T1000 (cell line): ENCODE data around the gene DZANK1.
"Not testable (repeated sequence)": the region's sequence is repeated elsewhere in the genome, so short reads cannot be mapped to it uniquely, and the experiment has no call there.

Experiments used
- DNase-seq: peaks from one replicate; lab custom pipeline; 2025; ENCODE audit warnings: mixed read lengths; lab: John Stamatoyannopoulos, UW

Gene DZANK1

DNA sequence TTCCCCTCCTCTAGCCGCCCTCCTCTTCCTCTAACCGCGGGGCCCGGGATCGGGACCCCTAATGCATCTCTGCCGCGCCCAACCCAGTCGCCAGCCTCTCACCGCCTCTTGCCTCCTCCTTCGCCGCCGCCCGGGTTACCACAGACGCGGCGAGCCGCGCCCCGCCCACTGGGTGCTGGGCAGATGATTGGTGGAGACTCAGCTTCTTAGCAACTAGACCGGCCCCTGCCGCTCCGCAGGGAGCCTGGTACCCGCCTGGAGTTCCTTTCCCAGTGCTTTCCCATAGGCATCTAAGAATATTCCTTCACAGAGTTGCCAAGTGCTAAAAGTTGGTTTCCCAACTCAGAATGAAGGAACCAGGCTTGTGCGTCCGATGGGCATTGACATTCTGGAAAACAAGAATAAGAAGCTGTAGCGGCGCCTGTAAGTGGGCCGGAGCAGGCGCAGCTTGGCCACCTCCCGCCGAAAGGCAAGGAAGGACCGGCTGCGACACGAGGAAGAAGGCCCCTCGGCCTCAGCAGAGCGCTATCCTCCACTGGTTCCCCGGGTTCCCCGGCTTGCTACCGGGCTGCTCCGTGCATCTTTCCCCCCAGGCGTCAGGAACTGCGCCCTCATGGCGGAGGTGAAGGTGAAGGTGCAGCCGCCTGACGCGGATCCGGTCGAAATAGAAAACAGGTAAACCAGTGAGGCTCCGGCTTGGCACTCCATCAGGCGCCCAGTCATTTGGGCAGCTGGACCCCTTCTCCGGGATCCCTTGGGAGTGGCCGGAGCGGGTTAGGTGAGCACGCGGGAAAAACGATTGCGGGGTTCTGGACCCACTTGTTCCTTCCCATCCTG is at the start of gene DZANK1, which contains the start of gene POLR3F:
DZANK1 (minus strand) TSS at position 137 of the 837 bp plus-strand sequence. CDS start 1,672 bp downstream, outside the sequence.
POLR3F (plus strand) TSS at position 497 of the 837 bp plus-strand sequence; CDS start at position 614, 117 bp downstream.
- peak; percentile 94 for DNase-seq

DNA sequence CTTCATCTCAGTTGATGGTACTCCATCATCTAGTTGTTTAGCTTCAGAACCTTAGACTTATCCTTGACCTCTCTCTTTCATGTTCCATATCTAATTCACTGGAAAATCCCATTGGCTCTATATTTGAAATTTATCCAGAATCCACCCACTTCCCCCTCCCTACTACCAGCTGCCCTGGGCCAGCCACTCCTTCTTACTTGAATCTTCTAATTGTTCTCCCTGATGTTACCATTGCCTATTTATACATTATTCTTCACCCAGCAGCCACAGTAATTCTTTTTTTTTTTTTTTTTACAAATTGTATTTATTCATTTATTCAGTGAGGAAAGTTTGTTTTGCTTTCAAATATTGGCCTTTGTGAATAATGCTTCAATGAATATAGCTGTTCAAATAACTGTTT is 49.1 kb upstream of the DZANK1 start:
- no peak for DNase-seq

DNA sequence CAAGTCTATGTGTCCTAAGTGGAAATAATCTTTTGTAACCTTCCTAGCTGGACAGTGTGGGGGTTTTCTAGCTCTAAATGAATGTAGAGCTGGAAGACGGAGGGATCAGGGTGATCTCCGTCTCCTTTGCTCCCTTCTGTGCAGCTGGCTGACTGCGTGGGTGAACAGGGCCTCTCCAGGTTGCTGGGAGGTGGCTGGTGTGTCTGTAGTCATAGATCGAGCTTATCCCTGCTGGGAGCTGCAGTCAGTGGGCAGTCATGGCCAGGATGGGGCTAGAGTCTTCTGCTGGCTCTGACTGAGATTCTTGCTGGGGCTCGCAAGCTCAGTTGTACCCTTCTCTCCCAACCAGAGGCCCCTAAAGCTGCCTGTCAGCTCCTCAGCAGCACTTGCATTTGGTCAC is 47.3 kb upstream of the DZANK1 start:
- no peak for DNase-seq

DNA sequence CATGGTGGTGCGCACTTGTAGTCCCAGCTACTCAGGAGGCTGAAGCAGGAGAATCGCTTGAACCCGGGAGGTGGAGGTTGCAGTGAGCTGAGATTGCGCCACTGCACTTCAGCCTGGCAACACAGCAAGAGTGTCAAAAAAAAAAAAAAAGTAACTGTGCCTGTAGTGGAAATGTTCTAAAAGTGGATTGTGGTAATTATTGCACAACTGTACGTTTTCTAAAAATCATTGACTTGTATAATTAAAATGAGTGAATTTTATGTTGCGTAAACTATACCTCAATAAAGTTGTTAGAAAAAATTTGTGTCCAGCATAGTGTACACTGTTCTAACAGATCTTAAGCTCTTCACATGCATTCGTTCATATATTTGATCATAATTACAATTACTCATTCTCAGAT is 46.4 kb upstream of the DZANK1 start:
- no peak for DNase-seq

DNA sequence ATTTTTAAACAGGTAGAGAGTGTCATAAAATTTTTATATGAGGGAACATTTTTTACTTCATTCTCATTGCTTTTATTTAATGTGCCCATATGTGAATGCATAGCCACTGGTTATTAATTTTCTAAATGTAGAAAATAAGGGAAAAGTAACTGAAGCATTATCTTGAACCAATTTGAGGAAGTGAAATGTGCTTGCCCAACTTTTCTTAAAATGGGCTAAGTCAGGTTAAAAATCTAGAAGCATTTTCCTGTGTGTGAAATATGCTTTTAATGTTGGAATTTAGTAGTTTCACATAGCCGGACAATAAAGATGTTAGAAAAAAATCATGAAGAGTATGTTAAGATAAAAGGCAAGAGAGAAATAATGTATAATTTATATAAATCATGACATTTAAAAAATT is 44.7 kb upstream of the DZANK1 start:
- DNase-seq, result no peak

DNA sequence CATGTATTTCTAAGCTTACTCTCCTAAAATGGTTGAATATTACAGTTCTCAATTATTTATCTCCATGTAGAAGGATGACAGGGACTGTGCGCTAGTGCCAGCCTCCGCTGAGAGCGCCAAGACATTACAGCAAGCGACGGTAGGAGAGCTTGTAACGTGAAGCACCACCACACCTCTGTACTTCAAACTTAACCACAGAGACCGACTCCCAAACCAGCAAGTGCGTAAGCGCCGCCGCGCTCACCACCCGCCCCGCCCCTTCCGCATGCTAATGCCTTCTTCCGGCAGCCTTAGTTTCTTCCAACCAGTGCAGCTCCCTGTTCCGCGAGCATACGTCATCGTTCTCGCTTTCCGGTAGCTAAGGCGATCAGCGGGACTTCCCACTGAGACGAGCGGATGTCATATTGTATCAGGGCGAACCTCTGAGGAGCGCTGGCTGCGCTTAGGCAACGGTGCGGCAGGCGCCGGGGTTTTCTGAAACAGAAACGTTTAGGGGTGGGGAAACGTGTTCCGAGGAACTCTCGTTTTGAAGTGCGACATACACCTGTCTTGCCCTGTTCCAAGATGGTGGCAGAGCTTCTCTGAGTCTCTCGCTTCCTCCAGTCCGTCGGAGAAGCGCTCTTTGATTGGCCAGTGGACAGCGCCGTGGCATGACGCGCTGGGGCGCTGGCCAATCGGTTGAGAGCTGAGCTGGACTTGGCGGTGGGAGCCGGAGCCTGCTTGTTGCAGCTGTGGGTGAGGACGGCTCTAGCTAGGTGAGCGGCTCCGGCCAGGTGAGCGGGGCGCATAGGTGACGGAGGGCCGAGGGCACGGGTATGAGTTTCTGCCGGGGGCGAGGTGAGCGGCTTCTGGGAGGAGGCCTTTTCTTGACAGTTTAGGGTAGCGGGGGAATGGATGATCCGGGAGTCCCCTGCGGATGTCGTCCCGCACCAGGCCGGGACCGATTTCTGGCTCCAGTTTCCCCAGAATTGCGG is 40.7 kb upstream of the DZANK1 start, which contains the start of gene SEC23B:
SEC23B (plus strand) TSS at position 723 of the 974 bp plus-strand sequence. CDS start 2,896 bp downstream, outside the sequence.
- DNase-seq, result peak; percentile 85

DNA sequence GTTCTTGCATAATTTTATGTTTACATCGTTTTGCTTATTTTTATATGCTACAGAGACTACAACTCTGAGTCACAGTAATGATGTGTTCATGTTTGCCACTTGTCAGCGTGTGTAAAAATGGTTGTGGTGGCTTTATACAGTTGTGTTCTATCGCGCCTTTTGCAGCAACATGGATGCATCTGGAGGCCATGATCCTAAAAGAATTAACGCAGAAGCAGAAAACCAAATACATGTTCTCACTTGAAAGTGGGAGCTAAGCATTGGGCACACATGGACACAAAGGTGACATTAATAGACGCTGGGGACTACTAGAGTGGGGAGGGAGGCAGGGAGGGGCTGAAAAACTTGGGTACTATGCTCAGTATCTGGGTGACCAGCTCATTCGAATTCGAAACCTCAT is 39.9 kb upstream of the DZANK1 start:
- no peak for DNase-seq

DNA sequence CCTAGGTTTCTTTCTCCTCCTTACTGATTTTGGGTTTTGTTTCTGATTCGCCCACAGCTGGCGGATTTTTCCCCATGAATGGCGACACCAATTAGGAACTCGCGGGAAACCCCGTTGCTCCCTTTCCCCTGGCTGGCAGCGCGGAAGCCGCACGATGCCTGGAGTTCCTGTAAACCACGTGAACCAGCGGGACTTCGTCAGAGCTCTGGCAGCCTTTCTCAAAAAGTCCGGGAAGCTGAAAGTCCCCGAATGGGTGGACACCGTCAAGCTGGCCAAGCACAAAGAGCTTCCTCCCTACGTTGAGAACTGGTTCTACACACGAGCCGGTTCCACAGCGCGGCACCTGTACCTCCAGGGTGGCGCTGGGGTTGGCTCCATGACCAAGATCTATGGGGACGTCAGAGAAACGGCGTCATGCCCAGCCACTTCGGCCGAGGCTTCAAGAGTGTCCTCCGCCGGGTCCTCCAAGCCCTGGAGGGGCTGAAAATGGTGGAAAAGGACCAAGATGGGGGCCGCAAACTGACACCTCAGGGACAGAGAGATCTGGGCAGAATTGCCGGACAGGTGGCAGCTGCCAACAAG is 37.7 kb upstream of the DZANK1 start:
- no peak for DNase-seq

DNA sequence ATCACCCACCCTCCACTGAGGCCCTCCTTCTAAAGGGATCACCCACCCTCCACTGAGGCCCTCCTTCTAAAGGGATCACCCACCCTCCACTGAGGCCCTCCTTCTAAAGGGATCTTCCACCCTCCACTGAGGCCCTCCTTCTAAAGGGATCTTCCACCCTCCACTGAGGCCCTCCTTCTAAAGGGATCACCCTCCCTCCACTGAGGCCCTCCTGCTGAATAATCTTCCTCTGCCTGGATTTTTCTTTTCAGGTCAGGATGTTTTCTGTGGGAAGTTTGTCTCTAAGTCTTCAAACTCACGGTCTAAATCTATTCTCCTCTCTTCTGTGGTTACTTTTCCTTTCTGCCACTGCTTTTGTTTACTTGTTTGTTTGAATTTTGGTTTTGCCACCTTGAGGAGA is 34.8 kb upstream of the DZANK1 start:
- DNase-seq, result not testable (repeated sequence)

DNA sequence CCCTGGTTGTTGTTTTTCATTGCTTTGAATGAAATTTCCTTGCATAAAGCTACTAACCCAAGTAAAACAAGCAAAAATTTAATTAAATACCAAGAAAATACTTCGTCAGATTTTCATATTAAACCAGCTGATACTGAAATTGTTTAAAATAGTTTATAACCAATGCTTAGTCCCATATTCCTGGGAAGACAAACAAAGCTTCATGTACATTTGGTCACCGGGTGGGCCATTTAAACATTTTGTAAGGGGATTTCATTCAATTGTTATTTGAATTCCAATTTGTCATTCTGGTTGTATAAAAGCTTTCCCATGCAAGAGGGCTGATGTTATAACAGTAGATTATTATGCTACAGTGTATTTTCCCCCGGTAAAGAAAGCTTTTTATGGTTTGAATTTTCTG is 30.8 kb upstream of the DZANK1 start:
- DNase-seq, result no peak

DNA sequence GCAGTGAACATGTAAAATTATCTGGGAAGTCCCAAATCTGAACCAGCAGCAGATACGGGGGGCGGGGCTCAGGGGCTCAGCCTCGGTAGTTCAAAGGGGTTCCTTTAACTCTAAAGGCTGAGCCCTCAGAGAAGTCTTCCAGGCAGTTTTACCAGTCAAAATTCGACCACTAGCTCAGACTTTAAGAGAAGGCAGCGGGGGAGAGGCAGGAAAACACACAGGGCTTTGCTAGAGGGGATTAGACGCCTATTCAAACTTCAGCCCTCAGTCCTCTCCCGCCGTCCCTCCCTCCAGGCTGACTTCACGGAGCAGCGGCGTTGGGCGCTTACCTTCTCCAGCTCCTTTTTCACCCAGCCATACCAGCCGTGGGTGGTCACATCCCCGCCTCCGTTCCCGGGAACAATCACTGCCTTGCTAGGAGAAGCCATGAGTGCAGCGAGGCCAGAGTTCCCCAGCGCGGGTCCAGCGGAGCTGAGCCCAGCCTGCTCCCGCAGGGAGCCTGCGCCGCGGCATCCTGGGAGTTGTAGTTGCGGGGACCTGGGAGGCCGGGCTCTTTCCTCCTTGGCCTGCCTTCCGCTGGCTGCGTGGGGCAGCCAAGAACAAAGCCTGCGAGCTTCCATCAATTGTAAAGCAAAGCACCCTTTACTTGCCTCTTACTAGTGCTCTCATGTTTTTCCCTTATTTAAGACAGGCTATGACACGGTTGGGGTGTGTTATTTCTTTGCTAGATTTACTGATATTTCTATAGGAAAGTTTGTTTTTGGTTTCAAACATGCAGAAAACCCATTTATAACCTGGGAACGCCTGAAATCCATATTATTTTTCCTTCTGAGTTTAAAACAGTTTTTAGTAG is 30.1 kb upstream of the DZANK1 start, which contains the start of gene RBBP9:
RBBP9 (minus strand) TSS at position 486 of the 853 bp plus-strand sequence; CDS start at position 428, 58 bp downstream.
- peak; percentile 66 for DNase-seq

DNA sequence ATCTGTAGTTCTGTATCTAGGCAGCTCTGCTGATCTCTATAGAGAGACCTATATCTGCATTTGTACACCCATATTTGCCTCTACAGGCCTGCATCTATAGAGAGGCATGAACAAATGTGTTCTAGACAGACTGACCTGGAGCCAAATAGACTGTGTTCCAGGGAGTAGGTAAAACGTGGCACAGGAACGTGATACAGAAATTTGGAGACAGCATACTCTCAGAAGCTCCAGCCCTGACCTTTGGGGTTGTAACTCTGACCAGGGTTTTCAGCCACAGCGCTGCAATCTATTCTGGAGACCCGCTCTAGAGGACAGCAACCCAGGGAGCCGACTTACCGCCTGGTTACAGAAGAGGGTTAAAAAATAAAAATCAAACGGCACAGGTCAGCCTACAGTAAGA is 29.2 kb upstream of the DZANK1 start:
- no peak for DNase-seq

DNA sequence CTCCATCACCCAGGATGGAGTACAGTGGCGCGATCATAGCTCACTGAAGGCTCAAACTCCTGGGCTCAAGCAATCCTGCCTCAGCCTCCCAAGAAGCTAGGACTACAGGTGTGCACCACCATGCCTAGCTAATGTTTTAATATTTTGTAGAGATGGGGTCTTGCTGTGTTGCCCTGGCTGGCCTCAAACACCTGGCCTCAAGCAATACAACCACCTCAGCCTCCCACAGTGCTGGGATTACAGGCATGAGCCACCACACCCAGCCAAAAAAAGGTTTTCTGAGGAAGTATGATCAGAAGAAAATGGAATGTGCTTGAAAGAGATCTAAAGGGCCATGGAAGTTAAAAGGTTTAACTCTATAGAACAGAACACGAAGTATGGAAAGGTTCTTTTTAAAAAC is 21.5 kb upstream of the DZANK1 start:
- no peak for DNase-seq

DNA sequence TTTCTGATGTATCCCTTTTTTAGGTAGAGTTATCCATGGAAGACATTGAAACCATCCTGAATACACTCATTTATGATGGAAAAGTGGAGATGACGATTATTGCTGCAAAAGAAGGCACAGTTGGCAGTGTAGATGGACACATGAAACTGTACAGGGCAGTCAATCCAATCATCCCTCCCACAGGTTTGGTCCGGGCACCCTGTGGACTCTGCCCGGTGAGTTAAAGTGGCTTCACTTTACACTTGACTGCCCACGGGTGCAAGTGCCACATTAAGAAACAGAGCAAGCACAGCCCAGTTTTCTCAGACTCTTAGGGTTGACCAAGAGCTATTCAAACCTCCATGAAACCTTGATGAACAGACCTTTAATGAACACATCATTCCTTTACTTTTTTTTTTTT is 14.8 kb upstream of the DZANK1 start:
- no peak for DNase-seq

DNA sequence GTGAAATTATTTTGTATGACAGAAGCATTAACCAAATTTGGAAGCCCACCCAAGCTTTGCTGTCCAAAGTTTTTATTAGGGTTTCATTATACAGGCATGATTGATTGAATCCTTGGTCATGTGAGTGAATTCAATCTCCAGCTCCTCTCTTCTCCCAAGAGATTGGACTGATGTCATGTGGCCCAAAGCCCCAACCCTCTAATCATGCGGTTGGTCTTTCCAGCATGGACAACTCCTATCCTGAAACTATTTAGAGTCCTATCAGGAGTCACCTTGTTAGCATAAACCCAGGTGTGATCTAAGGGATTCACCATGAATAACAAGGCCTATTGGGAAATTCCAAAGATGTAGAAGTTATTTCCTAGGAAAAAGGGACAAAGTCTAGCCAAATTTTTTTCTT is 11.0 kb upstream of the DZANK1 start:
- DNase-seq, result no peak

DNA sequence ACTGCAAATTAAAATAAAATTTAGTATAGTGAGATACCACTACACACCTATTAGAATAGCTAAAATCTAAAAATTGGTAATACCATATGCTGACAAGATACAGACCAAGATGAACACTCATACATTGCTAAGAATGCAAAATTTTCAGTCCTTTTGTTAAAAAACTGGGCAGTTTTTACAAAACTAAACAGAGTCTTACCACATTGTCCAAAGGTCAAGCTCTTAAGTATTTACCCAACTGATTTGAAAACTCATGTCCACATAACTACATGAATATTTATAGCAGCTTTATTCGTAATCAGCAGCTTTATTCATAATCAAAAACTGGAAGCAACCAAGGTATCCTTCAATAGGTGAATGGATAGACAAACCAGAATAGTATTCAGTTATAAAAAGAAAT is 10.4 kb upstream of the DZANK1 start:
- no peak for DNase-seq

DNA sequence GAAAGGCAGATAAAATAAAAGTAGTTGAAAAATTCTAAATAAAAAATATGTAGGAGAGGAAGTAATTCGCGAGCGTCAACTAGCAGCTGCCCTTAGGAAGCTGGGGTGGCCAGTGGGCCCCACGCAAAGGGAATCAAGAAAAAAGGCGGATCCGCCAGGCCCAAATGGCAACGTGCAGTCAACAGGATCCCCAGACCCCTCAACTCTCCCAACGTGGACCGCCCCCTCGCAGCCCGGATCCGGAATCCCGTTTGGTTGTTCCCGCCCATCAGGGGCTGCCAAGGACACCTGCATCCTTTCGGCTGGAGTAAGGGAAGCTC is 296 bp downstream of the DZANK1 start:
- no peak for DNase-seq

DNA sequence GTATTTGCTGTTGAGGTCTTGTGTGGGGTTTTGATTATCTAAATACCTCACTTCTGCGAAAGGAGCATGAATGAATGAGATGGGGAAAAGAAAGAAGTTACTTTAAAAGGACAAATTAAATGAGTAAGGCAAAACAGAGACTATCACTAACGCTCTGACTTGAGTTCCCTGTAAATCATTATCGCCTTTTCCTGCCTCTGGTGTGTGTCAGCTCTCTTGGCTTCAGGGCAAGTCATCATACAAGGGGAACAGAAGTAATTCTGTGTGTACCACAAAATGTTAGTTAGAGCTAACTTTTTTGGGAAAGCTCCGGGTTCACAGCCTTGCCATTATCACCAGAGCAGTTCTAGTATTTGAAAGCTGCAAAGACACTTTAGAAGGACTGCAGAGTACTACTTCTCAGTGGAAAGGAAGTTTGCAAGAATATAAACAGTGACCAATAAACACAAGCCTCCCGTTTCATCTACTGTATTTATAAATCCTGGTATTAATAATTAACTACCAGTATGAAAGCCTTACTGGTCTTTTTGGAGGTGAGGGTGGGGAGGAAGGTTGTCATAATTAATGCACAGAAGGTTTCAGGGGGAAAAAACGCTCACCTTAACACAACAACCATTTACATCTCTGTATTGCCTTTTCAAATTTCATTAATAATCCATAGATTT is 1.2 kb downstream of the DZANK1 start:
- DNase-seq, result no peak

DNA sequence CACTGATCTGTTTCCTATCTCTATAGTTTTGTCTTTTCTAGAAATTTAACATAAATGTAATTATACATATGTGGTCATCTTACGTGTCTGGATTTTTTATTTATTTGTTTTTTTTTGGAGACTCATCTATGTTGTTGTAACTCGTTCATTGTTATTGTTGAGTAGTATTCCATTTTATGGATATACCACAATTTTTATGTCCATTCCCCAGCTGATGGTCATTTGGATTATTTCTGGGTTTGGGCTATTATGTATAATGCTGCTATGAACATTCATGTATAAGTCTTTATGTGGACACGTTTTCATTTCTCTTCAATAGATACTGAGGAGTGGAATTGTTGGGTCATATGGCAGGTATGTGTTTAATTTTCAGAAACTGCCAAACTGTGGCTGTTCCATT is 10.2 kb downstream of the DZANK1 start:
- DNase-seq, result no peak

DNA sequence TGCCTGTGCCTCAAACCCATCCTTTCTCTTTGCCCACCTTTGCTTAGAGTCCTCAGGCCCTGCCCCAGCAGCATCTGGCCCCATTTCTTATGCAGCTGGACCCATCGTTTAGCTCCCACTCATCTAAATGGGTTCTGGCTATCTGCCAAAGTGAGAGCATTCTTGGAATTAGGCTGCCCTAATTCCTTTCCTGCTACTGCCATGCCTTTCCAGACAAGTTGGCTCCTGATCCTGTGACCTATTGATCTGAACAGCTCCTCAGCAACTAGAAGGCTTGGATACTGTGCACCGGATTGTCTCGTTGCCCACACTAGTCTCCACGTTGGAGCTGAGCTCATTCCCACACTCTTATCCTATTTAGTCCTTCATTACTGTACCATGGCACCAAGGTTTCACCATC is 22.9 kb downstream of the DZANK1 start:
- DNase-seq, result no peak

DNA sequence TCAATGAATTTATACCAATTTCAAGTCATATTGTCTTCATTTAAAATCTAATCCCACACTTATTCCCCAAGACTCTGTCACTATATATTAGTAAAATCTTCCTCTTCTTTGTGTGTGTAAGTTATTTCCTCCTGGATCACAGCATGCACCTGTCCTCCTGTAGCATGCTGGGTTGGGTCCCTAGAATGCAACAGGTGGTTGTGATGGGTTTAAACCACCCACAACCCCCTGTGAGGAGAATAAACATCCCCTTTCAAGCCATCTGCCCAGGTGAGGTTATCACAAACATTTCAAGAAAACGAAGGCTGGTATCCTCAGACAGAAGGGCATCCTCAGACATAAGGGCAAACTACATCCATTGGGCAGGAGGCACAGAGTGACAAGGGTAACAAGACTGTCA is 26.4 kb downstream of the DZANK1 start:
- DNase-seq, result no peak
